ENCODE results near the gene F2RL3. TPM values are rescaled to one million over a fixed set of nuclear protein-coding genes. Genes with fewer than 3 reads are reported as not detected.

Gene F2RL3
- total RNA-seq, 1 donor from 2014 or later, result 1.4 TPM

- DNase-seq (ENCODE audit: low read depth, low spot score), result no peak
Measured at GRCh38 chr19:16892868-16893685, 4.3 kb downstream of the F2RL3 start.

- no peak for DNase-seq (ENCODE audit: low read depth, low spot score)
Measured at GRCh38 chr19:16893686-16893989, 4.8 kb downstream of the F2RL3 start.

GRCh38 chr19:16894080-16894479 is 5.3 kb downstream of the F2RL3 start:
- DNase-seq (ENCODE audit: low read depth, low spot score), result no peak

GRCh38 chr19:16895467-16896145 is 6.8 kb downstream of the F2RL3 start:
- DNase-seq (ENCODE audit: low read depth, low spot score), result no peak

GRCh38 chr19:16896146-16897028 is 7.6 kb downstream of the F2RL3 start:
- no peak for DNase-seq (ENCODE audit: low read depth, low spot score)

- DNase-seq (ENCODE audit: low read depth, low spot score), result peak; percentile 69
Measured at GRCh38 chr19:16897029-16897855, 8.4 kb downstream of the F2RL3 start.

GRCh38 chr19:16897856-16898161 is 9.0 kb downstream of the F2RL3 start:
- DNase-seq (ENCODE audit: low read depth, low spot score), result no peak

GRCh38 chr19:16898361-16899015 is 9.7 kb downstream of the F2RL3 start:
- DNase-seq (ENCODE audit: low read depth, low spot score), result no peak

- DNase-seq (ENCODE audit: low read depth, low spot score), result no peak
Measured at GRCh38 chr19:16899566-16900075, 10.8 kb downstream of the F2RL3 start.

- no peak for DNase-seq (ENCODE audit: low read depth, low spot score)
Measured at GRCh38 chr19:16901491-16902175, 12.8 kb downstream of the F2RL3 start.

GRCh38 chr19:16902545-16902944 is 13.7 kb downstream of the F2RL3 start:
- no peak for DNase-seq (ENCODE audit: low read depth, low spot score)

- DNase-seq (ENCODE audit: low read depth, low spot score), result no peak
Measured at GRCh38 chr19:16903347-16903746, 14.5 kb downstream of the F2RL3 start.

- DNase-seq (ENCODE audit: low read depth, low spot score), result no peak
Measured at GRCh38 chr19:16904599-16904998, 15.8 kb downstream of the F2RL3 start.

GRCh38 chr19:16908759-16909158 is 20.0 kb downstream of the F2RL3 start:
- no peak for DNase-seq (ENCODE audit: low read depth, low spot score)

- DNase-seq (ENCODE audit: low read depth, low spot score), result no peak
Measured at GRCh38 chr19:16911046-16911445, 22.2 kb downstream of the F2RL3 start.

GRCh38 chr19:16912780-16913179 is 24.0 kb downstream of the F2RL3 start:
- DNase-seq (ENCODE audit: low read depth, low spot score), result no peak

GRCh38 chr19:16914421-16914820 is 25.6 kb downstream of the F2RL3 start:
- DNase-seq (ENCODE audit: low read depth, low spot score), result no peak

GRCh38 chr19:16915135-16915534 is 26.3 kb downstream of the F2RL3 start:
- no peak for DNase-seq (ENCODE audit: low read depth, low spot score)

- DNase-seq (ENCODE audit: low read depth, low spot score), result no peak
Measured at GRCh38 chr19:16915734-16916133, 26.9 kb downstream of the F2RL3 start.

- no peak for DNase-seq (ENCODE audit: low read depth, low spot score)
Measured at GRCh38 chr19:16917401-16917800, 28.6 kb downstream of the F2RL3 start.
